T-helper 2 cell treated with Interferon-gamma antibody and Interleukin-4, amounts not matched to agents 5 μg/mL and 100 μg/mL, for 36 hours (primary cell): ENCODE results near the gene MRPL1.
"Not testable (repeated sequence)": the region's sequence is repeated elsewhere in the genome, so short reads cannot be mapped to it uniquely, and the experiment has no call there.

Source experiments
- DNase-seq: peaks from one replicate; pipeline ENCODE4 v3.0.0; 2021; ENCODE audit warnings: low spot score
- H3K27ac Mint-ChIP-seq: one replicate; pipeline ENCODE4 v1.8.0; 2021; ENCODE audit warnings: mild to moderate bottlenecking, mixed read lengths
- H3K27me3 Mint-ChIP-seq: one replicate; pipeline ENCODE4 v1.8.0; 2021; ENCODE audit warnings: low read depth, mixed read lengths
- H3K36me3 Mint-ChIP-seq: one replicate; pipeline ENCODE4 v1.8.0; 2021; ENCODE audit warnings: low read depth, mixed read lengths
- H3K4me1 Mint-ChIP-seq: one replicate; pipeline ENCODE4 v1.8.0; 2021; ENCODE audit warnings: low read depth, mixed read lengths
- H3K4me3 Mint-ChIP-seq: one replicate; pipeline ENCODE4 v1.8.0; 2022; ENCODE audit warnings: mild to moderate bottlenecking, moderate library complexity, mixed read lengths
- H3K9me3 Mint-ChIP-seq: one replicate; pipeline ENCODE4 v1.8.0; 2021; ENCODE audit warnings: mixed read lengths

The MRPL1 gene

GRCh38 chr4:77833126-77833724 is 29.4 kb upstream of the MRPL1 start:
- Mint-ChIP-seq H3K4me3 (no peak overlapping the region), H3K27ac (no peak overlapping the region), H3K36me3 (no peaks in the 10 kb centered on the region)

DNA sequence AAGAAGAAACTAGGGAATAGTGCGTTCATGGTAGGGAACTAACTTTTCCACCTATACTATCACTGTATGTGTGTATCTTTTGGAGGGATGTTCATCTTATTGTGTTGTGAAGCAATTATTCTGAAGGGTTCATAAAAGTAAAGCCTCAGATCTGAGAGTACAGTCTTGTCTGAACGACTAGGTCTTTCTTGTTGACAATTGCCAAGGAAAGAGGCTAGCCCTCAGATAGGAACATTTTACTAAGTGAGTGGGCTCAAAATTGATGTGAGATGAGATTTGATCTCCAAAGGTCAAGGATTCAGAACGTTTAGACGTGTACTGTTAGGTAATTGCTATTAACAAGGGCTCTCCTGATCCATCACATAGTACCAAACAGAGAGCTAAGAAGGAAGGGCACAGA is 28.2 kb upstream of the MRPL1 start:
- no peak for DNase-seq
- peaks cover 2% of the 10 kb centered on the region for H3K4me1 Mint-ChIP-seq
- H3K9me3 Mint-ChIP-seq, result no peaks in the 10 kb centered on the region
- H3K36me3 Mint-ChIP-seq, result no peaks in the 10 kb centered on the region
- no peaks in the 10 kb centered on the region for H3K27me3 Mint-ChIP-seq
- no peak overlapping the region for H3K4me3 Mint-ChIP-seq
- no peak overlapping the region for H3K27ac Mint-ChIP-seq

More at GRCh38 chr4:77833126-77833724, 29.4 kb upstream of the MRPL1 start:
- peaks cover 4% of the 10 kb centered on the region for H3K4me1 Mint-ChIP-seq
- DNase-seq, result no peak
- H3K27me3 Mint-ChIP-seq, result no peaks in the 10 kb centered on the region
- no peaks in the 10 kb centered on the region for H3K9me3 Mint-ChIP-seq

DNA sequence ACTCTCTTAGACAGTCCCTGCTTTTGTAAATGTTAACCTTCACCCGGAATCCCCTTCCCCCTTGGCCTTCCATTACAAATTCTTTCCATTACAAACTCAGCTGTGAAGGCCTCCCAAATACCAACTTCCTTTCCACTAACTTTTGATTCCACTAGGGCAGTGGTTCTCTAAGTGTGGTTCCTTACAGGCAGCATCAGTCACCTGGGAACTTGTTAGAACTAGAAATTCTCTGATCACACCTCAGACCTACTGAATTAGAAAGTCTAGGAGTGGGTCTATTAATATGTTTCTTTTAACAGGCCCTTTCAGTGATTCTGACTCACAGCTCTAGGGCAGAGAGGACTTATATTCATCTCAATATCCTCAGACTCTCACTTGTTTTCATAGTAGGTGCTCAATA is 19.0 kb upstream of the MRPL1 start:
- Mint-ChIP-seq H3K27ac (no peak overlapping the region), H3K9me3 (no peaks in the 10 kb centered on the region), H3K27me3 (no peaks in the 10 kb centered on the region), H3K36me3 (no peaks in the 10 kb centered on the region), H3K4me1 (peaks cover 22% of the 10 kb centered on the region), H3K4me3 (no peak overlapping the region)
- no peak for DNase-seq

DNA sequence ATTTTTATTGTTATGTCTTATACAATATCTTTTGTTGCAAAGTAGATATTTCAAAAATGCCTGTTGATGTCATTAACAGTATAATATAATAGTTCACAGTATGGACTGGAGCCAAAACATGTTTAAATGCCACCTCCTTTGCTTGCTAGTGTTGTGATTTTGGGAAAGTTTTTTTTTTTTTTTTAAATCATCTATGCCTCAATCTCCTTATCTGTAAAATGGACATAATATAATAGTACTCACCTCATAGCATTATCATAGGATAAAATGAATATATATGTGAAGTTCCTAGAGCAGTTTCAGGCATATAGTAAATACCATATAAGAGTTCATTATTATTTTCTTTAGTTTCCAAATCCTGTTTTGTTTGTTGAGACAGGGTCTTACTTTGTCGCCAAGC is 18.3 kb upstream of the MRPL1 start:
- no peak for DNase-seq
- no peak overlapping the region for H3K4me3 Mint-ChIP-seq
- H3K36me3 Mint-ChIP-seq, result no peaks in the 10 kb centered on the region
- peaks cover 22% of the 10 kb centered on the region for H3K4me1 Mint-ChIP-seq
- H3K9me3 Mint-ChIP-seq, result no peaks in the 10 kb centered on the region
- no peaks in the 10 kb centered on the region for H3K27me3 Mint-ChIP-seq
- H3K27ac Mint-ChIP-seq, result no peak overlapping the region

GRCh38 chr4:77845400-77845799 is 17.2 kb upstream of the MRPL1 start:
- no peak for DNase-seq
- Mint-ChIP-seq H3K9me3 (no peaks in the 10 kb centered on the region), H3K27ac (no peak overlapping the region), H3K27me3 (no peaks in the 10 kb centered on the region), H3K4me3 (no peak overlapping the region), H3K36me3 (no peaks in the 10 kb centered on the region), H3K4me1 (peaks cover 20% of the 10 kb centered on the region)

- no peaks in the 10 kb centered on the region for H3K36me3 Mint-ChIP-seq
- peaks cover 20% of the 10 kb centered on the region for H3K4me1 Mint-ChIP-seq
- DNase-seq, result no peak
- H3K4me3 Mint-ChIP-seq, result no peak overlapping the region
- H3K9me3 Mint-ChIP-seq, result no peaks in the 10 kb centered on the region
- H3K27me3 Mint-ChIP-seq, result no peaks in the 10 kb centered on the region
- no peak overlapping the region for H3K27ac Mint-ChIP-seq
Measured at GRCh38 chr4:77845929-77846328, 16.7 kb upstream of the MRPL1 start.

GRCh38 chr4:77848508-77848907 is 14.1 kb upstream of the MRPL1 start:
- Mint-ChIP-seq H3K36me3 (no peaks in the 10 kb centered on the region), H3K4me3 (no peak overlapping the region), H3K27me3 (no peaks in the 10 kb centered on the region), H3K9me3 (no peaks in the 10 kb centered on the region), H3K27ac (no peak overlapping the region), H3K4me1 (peaks cover 36% of the 10 kb centered on the region)
- no peak for DNase-seq

DNA sequence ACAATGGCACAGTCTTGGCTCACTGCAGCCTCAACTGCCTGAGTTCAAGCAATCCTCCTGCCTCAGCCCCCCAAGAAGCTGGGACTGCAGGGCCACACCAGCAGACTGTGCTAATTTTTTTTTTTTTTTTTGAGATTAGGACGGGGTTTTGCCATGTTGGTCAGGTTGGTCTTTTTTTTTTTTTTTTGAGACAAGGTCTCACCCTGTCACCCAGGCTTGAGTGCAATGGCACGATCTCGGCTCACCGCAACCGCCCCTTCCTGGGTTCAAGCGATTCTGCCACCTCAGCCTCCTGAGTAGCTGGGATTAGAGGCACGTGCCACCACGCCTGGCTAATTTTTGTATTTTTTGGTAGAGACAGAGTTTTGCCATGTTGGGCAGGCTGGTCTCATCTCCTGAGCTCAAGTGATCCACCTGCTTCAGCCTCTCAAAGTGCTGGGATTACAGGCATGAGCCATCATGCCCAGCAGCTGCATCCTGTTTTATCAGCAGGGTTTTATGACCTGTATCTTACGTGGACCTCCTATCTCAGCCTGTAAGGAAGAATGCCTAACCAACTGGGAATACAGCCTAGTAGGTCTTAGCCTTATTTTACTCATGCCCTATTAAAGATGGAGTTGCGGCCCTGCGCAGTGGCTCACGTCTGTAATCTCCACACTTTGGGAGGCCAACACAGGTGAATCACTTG is 13.2 kb upstream of the MRPL1 start:
- H3K4me1 Mint-ChIP-seq, result peaks cover 41% of the 10 kb centered on the region
- no peak overlapping the region for H3K27ac Mint-ChIP-seq
- no peaks in the 10 kb centered on the region for H3K27me3 Mint-ChIP-seq
- no peak overlapping the region for H3K4me3 Mint-ChIP-seq
- DNase-seq, result no peak
- no peaks in the 10 kb centered on the region for H3K36me3 Mint-ChIP-seq
- H3K9me3 Mint-ChIP-seq, result no peaks in the 10 kb centered on the region

- H3K27me3 Mint-ChIP-seq, result no peaks in the 10 kb centered on the region
- H3K4me1 Mint-ChIP-seq, result peaks cover 49% of the 10 kb centered on the region
- H3K36me3 Mint-ChIP-seq, result no peaks in the 10 kb centered on the region
- H3K9me3 Mint-ChIP-seq, result no peaks in the 10 kb centered on the region
- H3K27ac Mint-ChIP-seq, result peak overlapping the region; percentile 98
- DNase-seq, result peak; percentile 78
- peak overlapping the region; percentile 80 for H3K4me3 Mint-ChIP-seq
Measured at GRCh38 chr4:77852892-77853495, 9.6 kb upstream of the MRPL1 start.

GRCh38 chr4:77854431-77855111 is 8.1 kb upstream of the MRPL1 start:
- Mint-ChIP-seq H3K4me1 (peaks cover 51% of the 10 kb centered on the region), H3K9me3 (no peaks in the 10 kb centered on the region), H3K27me3 (no peaks in the 10 kb centered on the region), H3K36me3 (no peaks in the 10 kb centered on the region), H3K4me3 (peak overlapping the region; percentile 80), H3K27ac (peak overlapping the region; percentile 98)
- peak; percentile 64 for DNase-seq

GRCh38 chr4:77856152-77856551 is 6.5 kb upstream of the MRPL1 start:
- H3K9me3 Mint-ChIP-seq, result no peaks in the 10 kb centered on the region
- no peaks in the 10 kb centered on the region for H3K36me3 Mint-ChIP-seq
- H3K4me3 Mint-ChIP-seq, result no peak overlapping the region
- peaks cover 54% of the 10 kb centered on the region for H3K4me1 Mint-ChIP-seq
- no peak for DNase-seq
- H3K27ac Mint-ChIP-seq, result peak overlapping the region; percentile 86
- no peaks in the 10 kb centered on the region for H3K27me3 Mint-ChIP-seq

DNA sequence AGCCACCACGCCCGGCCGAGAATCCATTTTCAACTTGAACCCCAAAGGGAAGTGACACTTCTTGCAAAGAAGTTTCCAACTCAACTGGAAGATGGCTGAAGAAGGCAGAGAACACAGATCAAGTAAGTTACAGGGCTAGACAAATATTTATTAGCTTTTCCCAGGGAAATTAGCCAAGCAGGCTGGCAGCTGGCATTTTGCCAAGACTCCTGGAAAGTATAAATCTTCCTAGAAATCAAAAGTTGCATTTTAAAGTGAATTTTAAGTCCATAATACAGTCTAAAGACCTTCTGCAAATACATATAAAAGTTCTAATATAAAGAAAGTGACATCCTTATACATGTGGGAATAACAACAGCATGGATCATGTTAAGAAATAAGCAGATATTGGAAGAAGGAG is 3.4 kb upstream of the MRPL1 start:
- H3K4me1 Mint-ChIP-seq, result peaks cover 44% of the 10 kb centered on the region
- no peak overlapping the region for H3K27ac Mint-ChIP-seq
- H3K9me3 Mint-ChIP-seq, result no peaks in the 10 kb centered on the region

GRCh38 chr4:77861495-77861894 is 1.1 kb upstream of the MRPL1 start:
- Mint-ChIP-seq H3K27me3 (peaks cover 3% of the 10 kb centered on the region), H3K4me3 (peak overlapping the region; percentile 96), H3K4me1 (peaks cover 37% of the 10 kb centered on the region), H3K27ac (peak overlapping the region; percentile 97), H3K36me3 (peaks cover 13% of the 10 kb centered on the region), H3K9me3 (no peaks in the 10 kb centered on the region)
- peak; percentile 13 for DNase-seq

More for the DNA sequence above, 3.4 kb upstream of the MRPL1 start:
- DNase-seq, result no peak
- H3K27me3 Mint-ChIP-seq, result peaks cover 3% of the 10 kb centered on the region
- peaks cover 6% of the 10 kb centered on the region for H3K36me3 Mint-ChIP-seq
- no peak overlapping the region for H3K4me3 Mint-ChIP-seq

DNA sequence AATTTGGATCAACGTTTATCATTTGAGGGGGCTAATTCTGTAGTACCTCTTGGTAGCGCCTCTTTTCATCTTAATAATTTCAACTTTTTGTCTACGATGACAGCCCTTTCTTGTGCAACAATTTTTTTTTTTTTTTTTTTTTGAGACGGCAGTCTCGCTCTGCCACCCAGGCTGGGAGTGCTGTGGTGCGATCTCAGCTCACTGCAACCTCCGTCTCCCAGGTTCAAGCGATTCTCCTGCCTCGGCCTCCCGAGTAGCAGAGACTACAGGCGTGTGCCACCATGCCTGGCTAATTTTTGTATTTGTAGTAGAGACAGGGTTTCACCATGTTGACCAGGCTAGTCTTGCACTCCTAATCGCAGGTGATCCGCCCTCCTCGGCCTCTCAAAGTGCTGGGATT is 711 bp downstream of the MRPL1 start:
- peaks cover 26% of the 10 kb centered on the region for H3K4me1 Mint-ChIP-seq
- H3K9me3 Mint-ChIP-seq, H3K27me3 Mint-ChIP-seq, DNase-seq: not testable (repeated sequence)
- H3K27ac Mint-ChIP-seq, result peak overlapping the region; percentile 97
- H3K36me3 Mint-ChIP-seq, result peaks cover 14% of the 10 kb centered on the region
- peak overlapping the region; percentile 96 for H3K4me3 Mint-ChIP-seq
